Measurements from ENCODE around the gene DMXL1.
"Not testable (repeated sequence)": the region's sequence is repeated elsewhere in the genome, so short reads cannot be mapped to it uniquely, and the experiment has no call there.

DMXL1 gene

GRCh38 chr5:119082691-119083090, 11.8 kb downstream of the DMXL1 start:
- H3K4me1 ChIP-seq (ENCODE audit: control insufficient read depth, insufficient read depth, low read length): peaks cover 37% of the 10 kb centered on the region
- peaks cover 6% of the 10 kb centered on the region for H3K9me3 ChIP-seq (ENCODE audit: control insufficient read depth, insufficient read depth, low read length)
- H3K27me3 ChIP-seq (ENCODE audit: control insufficient read depth, insufficient read depth, low read length): no peaks in the 10 kb centered on the region
- no peaks in the 10 kb centered on the region; the same call in 1 of the 2 replicates for H3K36me3 ChIP-seq (ENCODE audit: control insufficient read depth, insufficient read depth, low read length)
- H3K9ac ChIP-seq (ENCODE audit: low read depth, low read length): no peak overlapping the region
- H3K4me3 ChIP-seq (ENCODE audit: low read depth, low read length): no peak overlapping the region
- no peak overlapping the region for H3K27ac ChIP-seq (ENCODE audit: low read depth, low read length)

- Histone ChIP-seq H3K4me3 (ENCODE audit: low read depth, low read length) (no peak overlapping the region), H3K27me3 (ENCODE audit: control insufficient read depth, insufficient read depth, low read length) (no peaks in the 10 kb centered on the region), H3K36me3 (ENCODE audit: control insufficient read depth, insufficient read depth, low read length) (no peaks in the 10 kb centered on the region; the same call in 1 of the 2 replicates), H3K27ac (ENCODE audit: low read depth, low read length) (no peak overlapping the region), H3K9me3 (ENCODE audit: control insufficient read depth, insufficient read depth, low read length) (peaks cover 6% of the 10 kb centered on the region), H3K4me1 (ENCODE audit: control insufficient read depth, insufficient read depth, low read length) (peaks cover 31% of the 10 kb centered on the region), H3K9ac (ENCODE audit: low read depth, low read length) (no peak overlapping the region)
Measured at GRCh38 chr5:119083679-119084078, 12.8 kb downstream of the DMXL1 start.

GRCh38 chr5:119088438-119088837, 17.6 kb downstream of the DMXL1 start:
- no peak overlapping the region for H3K4me3 ChIP-seq (ENCODE audit: low read depth, low read length)
- H3K27me3 ChIP-seq (ENCODE audit: control insufficient read depth, insufficient read depth, low read length): no peaks in the 10 kb centered on the region

GRCh38 chr5:119095611-119096010, 24.7 kb downstream of the DMXL1 start:
- H3K36me3 ChIP-seq (ENCODE audit: control insufficient read depth, insufficient read depth, low read length): peaks cover 18% of the 10 kb centered on the region
- no peaks in the 10 kb centered on the region for H3K27me3 ChIP-seq (ENCODE audit: control insufficient read depth, insufficient read depth, low read length)
- H3K9me3 ChIP-seq (ENCODE audit: control insufficient read depth, insufficient read depth, low read length): no peaks in the 10 kb centered on the region
- no peak overlapping the region for H3K4me3 ChIP-seq (ENCODE audit: low read depth, low read length)
- no peak overlapping the region for H3K9ac ChIP-seq (ENCODE audit: low read depth, low read length)
- no peak overlapping the region for H3K27ac ChIP-seq (ENCODE audit: low read depth, low read length)
- no peaks in the 10 kb centered on the region for H3K4me1 ChIP-seq (ENCODE audit: control insufficient read depth, insufficient read depth, low read length)

More at GRCh38 chr5:119088438-119088837, 17.6 kb downstream of the DMXL1 start:
- Histone ChIP-seq H3K4me1 (ENCODE audit: control insufficient read depth, insufficient read depth, low read length) (0 out of 2 replicates have a peak, but pooled peaks cover 3% of the 10 kb centered on the region), H3K27ac (ENCODE audit: low read depth, low read length) (no peak overlapping the region), H3K9me3 (ENCODE audit: control insufficient read depth, insufficient read depth, low read length) (peaks cover 6% of the 10 kb centered on the region), H3K36me3 (ENCODE audit: control insufficient read depth, insufficient read depth, low read length) (no peaks in the 10 kb centered on the region; the same call in 1 of the 2 replicates), H3K9ac (ENCODE audit: low read depth, low read length) (no peak overlapping the region)

GRCh38 chr5:119105971-119106370, 35.1 kb downstream of the DMXL1 start:
- no peaks in the 10 kb centered on the region for H3K27me3 ChIP-seq (ENCODE audit: control insufficient read depth, insufficient read depth, low read length)
- H3K4me3 ChIP-seq (ENCODE audit: low read depth, low read length): no peak overlapping the region
- H3K9ac ChIP-seq (ENCODE audit: low read depth, low read length): no peak overlapping the region
- no peak overlapping the region for H3K27ac ChIP-seq (ENCODE audit: low read depth, low read length)
- no peaks in the 10 kb centered on the region for H3K9me3 ChIP-seq (ENCODE audit: control insufficient read depth, insufficient read depth, low read length)
- peaks cover 33% of the 10 kb centered on the region for H3K36me3 ChIP-seq (ENCODE audit: control insufficient read depth, insufficient read depth, low read length)
- H3K4me1 ChIP-seq (ENCODE audit: control insufficient read depth, insufficient read depth, low read length): no peaks in the 10 kb centered on the region

GRCh38 chr5:119112151-119112550, 41.3 kb downstream of the DMXL1 start:
- H3K36me3 ChIP-seq (ENCODE audit: control insufficient read depth, insufficient read depth, low read length): peaks cover 37% of the 10 kb centered on the region
- H3K4me1 ChIP-seq (ENCODE audit: control insufficient read depth, insufficient read depth, low read length): no peaks in the 10 kb centered on the region
- H3K27me3 ChIP-seq (ENCODE audit: control insufficient read depth, insufficient read depth, low read length): no peaks in the 10 kb centered on the region
- no peak overlapping the region for H3K4me3 ChIP-seq (ENCODE audit: low read depth, low read length)
- no peak overlapping the region for H3K27ac ChIP-seq (ENCODE audit: low read depth, low read length)
- H3K9me3 ChIP-seq (ENCODE audit: control insufficient read depth, insufficient read depth, low read length): no peaks in the 10 kb centered on the region
- H3K9ac ChIP-seq (ENCODE audit: low read depth, low read length): no peak overlapping the region

- H3K4me1 ChIP-seq (ENCODE audit: control insufficient read depth, insufficient read depth, low read length): no peaks in the 10 kb centered on the region
- H3K27me3 ChIP-seq (ENCODE audit: control insufficient read depth, insufficient read depth, low read length): no peaks in the 10 kb centered on the region
- peaks cover 60% of the 10 kb centered on the region for H3K36me3 ChIP-seq (ENCODE audit: control insufficient read depth, insufficient read depth, low read length)
- no peak overlapping the region for H3K27ac ChIP-seq (ENCODE audit: low read depth, low read length)
- no peak overlapping the region for H3K4me3 ChIP-seq (ENCODE audit: low read depth, low read length)
- H3K9ac ChIP-seq (ENCODE audit: low read depth, low read length): no peak overlapping the region
- H3K9me3 ChIP-seq (ENCODE audit: control insufficient read depth, insufficient read depth, low read length): peaks cover 9% of the 10 kb centered on the region
Measured at GRCh38 chr5:119117237-119117636, 46.4 kb downstream of the DMXL1 start.

GRCh38 chr5:119118000-119118399, 47.1 kb downstream of the DMXL1 start:
- Histone ChIP-seq H3K9me3 (ENCODE audit: control insufficient read depth, insufficient read depth, low read length) (peaks cover 9% of the 10 kb centered on the region), H3K27ac (ENCODE audit: low read depth, low read length) (no peak overlapping the region), H3K4me1 (ENCODE audit: control insufficient read depth, insufficient read depth, low read length) (no peaks in the 10 kb centered on the region), H3K36me3 (ENCODE audit: control insufficient read depth, insufficient read depth, low read length) (peaks cover 60% of the 10 kb centered on the region), H3K27me3 (ENCODE audit: control insufficient read depth, insufficient read depth, low read length) (no peaks in the 10 kb centered on the region), H3K9ac (ENCODE audit: low read depth, low read length) (no peak overlapping the region), H3K4me3 (ENCODE audit: low read depth, low read length) (no peak overlapping the region)

GRCh38 chr5:119120893-119121292, 50.0 kb downstream of the DMXL1 start:
- Histone ChIP-seq H3K36me3 (ENCODE audit: control insufficient read depth, insufficient read depth, low read length) (peaks cover 67% of the 10 kb centered on the region), H3K27me3 (ENCODE audit: control insufficient read depth, insufficient read depth, low read length) (no peaks in the 10 kb centered on the region), H3K27ac (ENCODE audit: low read depth, low read length) (no peak overlapping the region), H3K4me3 (ENCODE audit: low read depth, low read length) (no peak overlapping the region), H3K4me1 (ENCODE audit: control insufficient read depth, insufficient read depth, low read length) (no peaks in the 10 kb centered on the region), H3K9ac (ENCODE audit: low read depth, low read length) (no peak overlapping the region), H3K9me3 (ENCODE audit: control insufficient read depth, insufficient read depth, low read length) (peaks cover 9% of the 10 kb centered on the region)

- H3K27me3 ChIP-seq (ENCODE audit: control insufficient read depth, insufficient read depth, low read length); H3K27ac ChIP-seq (ENCODE audit: low read depth, low read length); H3K9ac ChIP-seq (ENCODE audit: low read depth, low read length); H3K4me3 ChIP-seq (ENCODE audit: low read depth, low read length); H3K9me3 ChIP-seq (ENCODE audit: control insufficient read depth, insufficient read depth, low read length); H3K4me1 ChIP-seq (ENCODE audit: control insufficient read depth, insufficient read depth, low read length): not testable (repeated sequence)
- H3K36me3 ChIP-seq (ENCODE audit: control insufficient read depth, insufficient read depth, low read length): peaks cover 54% of the 10 kb centered on the region
Measured at GRCh38 chr5:119122474-119122873, 51.6 kb downstream of the DMXL1 start.

GRCh38 chr5:119123280-119123679, 52.4 kb downstream of the DMXL1 start:
- H3K9ac ChIP-seq (ENCODE audit: low read depth, low read length): no peak overlapping the region
- H3K36me3 ChIP-seq (ENCODE audit: control insufficient read depth, insufficient read depth, low read length): peaks cover 51% of the 10 kb centered on the region
- peaks cover 9% of the 10 kb centered on the region for H3K9me3 ChIP-seq (ENCODE audit: control insufficient read depth, insufficient read depth, low read length)
- H3K27ac ChIP-seq (ENCODE audit: low read depth, low read length): no peak overlapping the region
- H3K27me3 ChIP-seq (ENCODE audit: control insufficient read depth, insufficient read depth, low read length): no peaks in the 10 kb centered on the region
- no peak overlapping the region for H3K4me3 ChIP-seq (ENCODE audit: low read depth, low read length)
- no peaks in the 10 kb centered on the region for H3K4me1 ChIP-seq (ENCODE audit: control insufficient read depth, insufficient read depth, low read length)

GRCh38 chr5:119129770-119130169, 58.9 kb downstream of the DMXL1 start:
- Histone ChIP-seq H3K9me3 (ENCODE audit: control insufficient read depth, insufficient read depth, low read length) (peaks cover 6% of the 10 kb centered on the region; the same call in 1 of the 2 replicates), H3K27ac (ENCODE audit: low read depth, low read length) (no peak overlapping the region), H3K27me3 (ENCODE audit: control insufficient read depth, insufficient read depth, low read length) (no peaks in the 10 kb centered on the region), H3K36me3 (ENCODE audit: control insufficient read depth, insufficient read depth, low read length) (peaks cover 64% of the 10 kb centered on the region), H3K4me3 (ENCODE audit: low read depth, low read length) (no peak overlapping the region), H3K9ac (ENCODE audit: low read depth, low read length) (no peak overlapping the region), H3K4me1 (ENCODE audit: control insufficient read depth, insufficient read depth, low read length) (no peaks in the 10 kb centered on the region)

All from HUES48 (cell line).